ENCODE measurements around the gene MATCAP1.

MATCAP1 gene

DNA sequence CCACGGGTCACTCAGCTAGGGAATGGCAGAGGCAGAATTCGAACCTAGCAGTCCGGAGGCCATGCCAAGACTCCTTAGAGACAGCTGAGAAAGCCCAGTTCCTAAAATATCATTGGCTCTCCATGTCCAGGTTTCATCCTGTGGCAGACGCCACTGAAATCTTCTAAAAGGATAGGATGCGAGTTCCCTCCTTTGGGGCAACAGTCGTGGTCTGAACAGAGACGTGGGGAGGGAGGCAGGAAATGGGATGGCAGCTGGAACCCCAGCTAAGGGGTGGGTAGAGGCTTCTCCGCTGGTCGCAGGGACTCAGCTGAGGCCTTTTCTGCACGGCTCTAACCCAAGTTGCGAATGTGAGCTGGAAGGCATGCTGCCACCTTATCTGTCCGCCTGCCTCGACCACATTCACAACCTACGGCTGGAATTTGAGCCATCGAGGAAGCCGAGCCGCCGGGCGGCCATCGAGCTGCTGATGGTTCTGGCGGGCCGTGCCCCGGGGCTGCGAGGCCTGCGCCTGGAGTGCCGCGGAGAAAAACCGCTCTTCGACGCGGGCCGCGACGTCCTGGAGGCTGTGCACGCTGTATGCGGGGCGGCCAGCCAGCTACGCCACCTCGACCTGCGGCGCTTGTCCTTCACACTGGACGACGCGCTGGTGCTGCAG, 21.1 kb downstream of the MATCAP1 start:
- no peak for DNase-seq
- intact Hi-C loops (cut with DNase I) = no loop called here

- intact Hi-C loops (cut with DNase I) = no loop called here
- peak in 1 of 10 donors; percentile 58 for DNase-seq
Measured at GRCh38 chr16:67161595-67162058, 22.1 kb downstream of the MATCAP1 start.

GRCh38 chr16:67158637-67159600, 24.8 kb downstream of the MATCAP1 start:
- intact Hi-C loops (cut with DNase I) = loop anchor here (5.0 kb wide), 2 partner anchors 47 to 142 kb away; no protein-coding TSS in a partner anchor
- DNase-seq = peak in 1 of 10 donors; percentile 82

DNA sequence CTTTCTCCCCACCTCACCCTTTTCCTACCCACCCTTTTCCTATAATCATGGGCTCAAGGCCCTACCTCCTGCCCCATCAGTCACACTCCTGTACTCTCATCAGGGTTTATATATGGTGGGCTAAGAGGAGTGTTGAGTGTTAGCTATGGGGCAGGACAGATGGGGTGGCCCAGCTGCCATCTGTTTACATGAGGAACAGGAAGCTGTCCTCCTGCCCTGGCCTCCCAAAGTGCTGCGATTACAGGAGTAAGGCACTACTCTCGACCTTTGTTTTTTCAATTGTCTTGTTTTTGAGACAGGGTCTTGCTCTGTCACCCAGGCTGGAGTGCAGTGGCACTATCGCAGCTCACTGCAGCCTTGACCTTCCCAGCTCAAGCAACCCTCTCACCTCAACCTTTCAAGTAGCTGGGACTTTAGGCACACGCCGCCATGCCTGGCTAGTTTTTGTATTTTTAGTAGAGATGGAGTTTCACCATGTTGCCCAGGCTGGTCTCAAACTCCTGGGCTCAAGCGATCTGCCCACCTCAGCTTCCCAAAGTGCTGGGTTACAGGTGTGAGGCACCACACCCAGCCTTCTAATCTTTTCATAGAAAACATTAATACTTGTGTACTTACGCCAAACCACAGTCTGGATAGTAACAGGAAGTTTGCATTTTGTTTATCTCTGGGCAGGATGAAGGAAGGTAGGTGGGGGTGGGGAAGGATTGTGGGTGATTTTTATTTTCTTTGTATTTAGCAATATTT, 25.7 kb downstream of the MATCAP1 start:
- peak in 3 of 10 donors; percentile 24 to 63 (median 48) for DNase-seq
- intact Hi-C loops (cut with DNase I) = loop anchor here (5.0 kb wide), 2 partner anchors 46 to 141 kb away; no protein-coding TSS in a partner anchor

- peak in 1 of 10 donors; percentile 4 for DNase-seq
- intact Hi-C loops (cut with DNase I) = loop anchor here (5.0 kb wide), 2 partner anchors 45 to 140 kb away; no protein-coding TSS in a partner anchor
Measured at GRCh38 chr16:67157106-67157748, 26.5 kb downstream of the MATCAP1 start.

DNA sequence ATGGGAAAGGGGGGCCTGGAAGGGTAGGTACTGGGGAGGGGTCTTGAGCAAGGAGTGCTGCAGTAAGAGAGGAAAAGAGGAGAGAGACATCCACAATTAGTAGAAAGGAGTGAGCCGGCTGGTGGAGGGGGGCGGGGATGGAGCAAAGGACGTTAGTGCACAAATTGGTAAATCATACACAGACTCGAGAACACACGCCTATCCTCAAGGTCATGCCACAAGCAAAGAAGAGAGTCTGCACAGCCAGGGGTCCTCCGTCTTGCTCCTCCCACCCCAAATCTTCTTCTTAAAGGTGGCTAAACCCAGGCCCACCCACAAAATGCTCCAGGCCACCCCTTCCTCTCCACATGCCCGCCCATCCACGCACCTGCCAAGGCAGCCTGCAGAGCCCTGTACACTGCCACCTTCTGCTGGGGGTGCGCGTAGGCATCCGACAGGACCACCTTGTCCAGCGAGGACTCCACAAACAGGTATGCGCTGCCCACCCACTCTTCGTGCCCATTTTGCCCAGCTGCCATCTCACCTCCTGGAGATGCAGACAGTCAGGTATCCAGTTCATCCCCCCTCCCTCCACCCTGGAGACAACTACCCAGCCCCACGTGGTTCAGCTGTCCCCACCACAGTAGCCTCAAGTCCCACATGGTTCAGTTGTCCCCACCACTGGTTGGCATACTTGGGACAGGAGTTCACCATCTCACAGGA, 27.5 kb downstream of the MATCAP1 start:
- DNase-seq = peak in 3 of 10 donors; percentile 54 to 83 (median 60)
- intact Hi-C loops (cut with DNase I) = loop anchor here (5.0 kb wide), 2 partner anchors 44 to 139 kb away; no protein-coding TSS in a partner anchor

DNA sequence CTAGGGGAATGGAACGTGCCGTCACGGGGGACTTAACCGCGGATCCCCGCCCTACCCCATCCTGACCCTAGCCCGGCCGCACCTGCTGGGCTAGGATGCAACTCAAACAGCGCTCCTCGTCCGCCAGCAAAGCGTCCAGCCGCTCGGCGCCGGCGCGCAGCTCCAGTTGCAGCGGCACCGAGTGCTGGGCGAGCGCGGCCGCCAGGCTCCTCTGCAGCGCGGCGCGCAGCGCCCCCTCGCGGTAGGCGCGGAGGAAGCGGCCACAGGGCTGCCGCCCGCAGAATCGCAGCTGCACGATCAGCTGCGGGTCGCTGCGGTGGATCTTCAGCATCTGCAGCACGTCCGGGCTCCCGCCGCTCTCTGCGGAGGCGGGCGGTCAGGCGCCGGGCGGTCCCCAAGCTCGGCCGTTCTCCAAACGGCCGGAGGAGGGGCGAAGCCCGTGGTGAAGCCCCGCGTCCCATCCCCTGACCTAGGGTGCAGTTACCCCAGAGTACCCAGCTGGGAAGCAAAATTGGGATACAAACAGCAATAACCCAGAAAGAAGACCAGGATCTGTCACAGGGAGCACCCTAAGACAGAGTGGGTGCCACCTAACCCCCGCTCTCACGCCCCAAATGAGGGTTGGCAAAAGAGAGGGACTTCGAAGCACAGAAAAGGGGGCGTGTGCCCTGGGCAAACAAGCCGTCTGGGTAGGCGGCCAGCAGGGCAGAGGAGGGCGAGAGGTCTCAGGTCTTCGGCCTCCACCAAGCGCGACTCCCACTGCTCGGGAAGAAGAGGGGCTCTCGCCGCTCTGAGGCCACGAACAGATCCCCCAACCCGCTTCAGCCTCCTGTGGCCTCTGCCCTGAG, 28.2 kb downstream of the MATCAP1 start:
- intact Hi-C loops (cut with DNase I) = loop anchor here (1.0 to 5.0 kb wide), 4 partner anchors 43 to 201 kb away; no protein-coding TSS in a partner anchor
- peak; percentile 69 to 97 (median 81) for DNase-seq

DNA sequence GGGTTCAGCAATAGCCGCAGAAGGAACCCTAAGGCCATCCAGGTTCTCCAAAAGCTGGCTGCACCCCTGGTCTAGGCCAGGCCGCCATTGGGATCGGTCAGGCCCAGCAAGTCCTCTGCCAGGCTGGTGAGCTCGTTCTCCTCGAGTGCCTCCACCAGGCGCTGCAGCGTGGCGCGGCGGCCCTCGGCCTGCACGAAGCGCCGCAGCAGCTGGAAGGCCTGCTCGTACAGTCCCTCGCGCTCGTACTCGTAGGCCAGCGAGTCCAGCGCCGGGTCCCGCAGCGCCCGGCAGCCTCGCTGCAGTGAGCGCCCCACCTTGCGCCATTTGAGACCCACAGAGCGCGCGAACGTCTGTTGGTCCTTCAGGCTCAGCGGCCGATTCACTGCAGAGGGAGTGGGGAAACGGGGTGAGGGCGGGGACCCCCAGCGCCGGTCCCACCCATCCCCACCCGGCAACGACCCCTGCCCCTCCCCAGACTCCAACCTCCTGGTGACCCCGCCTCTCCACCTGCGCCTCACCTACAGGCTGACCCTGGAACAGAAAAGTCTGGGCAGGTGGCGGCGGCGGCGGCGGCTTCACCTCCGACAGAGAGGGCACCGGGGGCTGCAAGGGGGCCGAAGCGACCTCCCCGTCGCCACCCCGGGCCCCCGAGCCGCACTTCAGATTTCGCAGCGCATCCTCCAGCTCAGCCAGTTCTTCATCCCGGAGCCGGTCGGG, 29.0 kb downstream of the MATCAP1 start:
- DNase-seq = peak in 3 of 10 donors; percentile 60 to 84 (median 64)
- intact Hi-C loops (cut with DNase I) = loop anchor here (1.0 to 5.0 kb wide), 4 partner anchors 42 to 200 kb away; no protein-coding TSS in a partner anchor

DNA sequence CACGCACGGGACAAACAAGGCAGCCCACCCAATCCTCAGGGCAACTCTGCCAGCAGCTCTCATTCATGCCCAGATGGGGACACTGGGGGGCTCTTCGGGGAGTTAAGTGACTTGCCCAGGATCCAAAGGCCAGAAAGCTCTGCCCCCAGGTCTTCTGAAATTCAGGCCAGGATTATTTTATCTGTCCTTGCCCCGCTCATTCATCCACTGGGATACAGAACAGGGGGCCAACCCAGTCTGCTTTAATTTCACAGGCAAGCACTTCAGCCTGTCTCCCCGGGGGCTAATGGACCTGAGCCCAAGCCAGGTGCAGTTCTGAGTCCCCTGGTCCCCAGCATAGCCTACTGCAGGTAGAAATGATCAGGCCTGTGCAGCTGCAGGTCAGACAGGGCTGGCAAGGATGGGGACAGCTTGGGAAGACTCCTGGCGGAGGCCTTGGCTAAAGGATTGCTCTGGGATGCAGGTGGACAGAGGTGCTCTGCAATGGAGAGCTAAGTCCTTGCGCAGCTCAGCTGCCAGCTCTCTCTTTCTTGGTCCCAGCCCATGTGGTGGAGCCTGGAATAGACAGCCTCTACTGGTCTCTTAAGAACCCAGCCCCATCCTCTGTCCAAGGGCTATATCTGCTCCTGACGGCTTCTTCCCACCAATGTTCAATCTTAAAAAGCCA, 32.2 kb downstream of the MATCAP1 start:
- DNase-seq = peak in 2 of 10 donors; percentile 37 to 38
- intact Hi-C loops (cut with DNase I) = no loop called here

GRCh38 chr16:67150833-67151396, 32.8 kb downstream of the MATCAP1 start, which contains the start of gene B3GNT9:
B3GNT9 (minus strand) TSS chr16:67150998; CDS start chr16:67150485, 513 bp downstream.
- intact Hi-C loops (cut with DNase I) = no loop called here
- DNase-seq = peak in 9 of 10 donors; percentile 58 to 94 (median 72)

DNA sequence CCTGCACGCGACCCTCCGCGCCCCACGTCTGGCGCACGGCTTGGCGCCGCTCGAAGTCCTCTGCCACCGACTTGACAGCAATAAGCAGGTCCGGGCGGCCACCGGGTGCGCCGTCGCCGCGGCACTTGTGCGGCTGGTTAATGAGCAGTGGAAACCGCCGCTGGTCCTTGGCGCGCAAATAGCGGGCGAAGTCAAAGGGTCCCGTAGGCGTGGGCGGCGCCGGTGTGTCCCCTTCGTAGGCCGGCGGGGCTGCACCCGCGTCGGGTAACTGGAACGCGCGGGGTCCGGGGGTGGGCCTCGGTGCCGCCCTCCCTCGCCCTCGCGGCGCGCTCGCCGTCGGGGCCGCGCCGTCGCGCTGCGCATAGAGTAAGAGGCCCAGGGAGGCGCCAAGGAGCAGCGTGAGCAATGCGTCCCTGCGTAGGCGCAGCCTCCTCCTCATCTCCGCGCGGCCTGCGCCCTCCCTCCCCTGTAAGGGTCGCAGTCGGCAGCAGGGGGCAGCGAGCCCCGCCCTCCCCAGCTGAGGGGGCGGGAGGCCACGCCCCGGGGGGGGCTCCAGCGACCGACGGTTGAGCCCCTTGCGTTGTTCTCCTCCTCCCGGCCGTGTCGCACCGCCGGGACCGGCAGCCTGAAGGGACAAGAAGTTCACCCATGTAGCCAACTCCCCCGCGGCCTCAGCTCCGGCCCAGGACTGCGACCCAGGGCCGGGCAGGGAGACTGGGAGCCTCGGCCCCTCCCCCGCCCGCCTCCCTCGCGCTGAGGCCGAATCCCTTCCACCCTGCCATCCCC, 33.5 kb downstream of the MATCAP1 start:
- intact Hi-C loops (cut with DNase I) = no loop called here
- DNase-seq = peak in 3 of 10 donors; percentile 73 to 86 (median 81)

GRCh38 chr16:67149276-67150046, 34.3 kb downstream of the MATCAP1 start:
- peak in 3 of 10 donors; percentile 70 to 83 (median 80) for DNase-seq
- intact Hi-C loops (cut with DNase I) = no loop called here

- intact Hi-C loops (cut with DNase I) = no loop called here
- DNase-seq = peak in 3 of 10 donors; percentile 57 to 73 (median 67)
Measured at GRCh38 chr16:67148656-67149275, 35.0 kb downstream of the MATCAP1 start.

DNA sequence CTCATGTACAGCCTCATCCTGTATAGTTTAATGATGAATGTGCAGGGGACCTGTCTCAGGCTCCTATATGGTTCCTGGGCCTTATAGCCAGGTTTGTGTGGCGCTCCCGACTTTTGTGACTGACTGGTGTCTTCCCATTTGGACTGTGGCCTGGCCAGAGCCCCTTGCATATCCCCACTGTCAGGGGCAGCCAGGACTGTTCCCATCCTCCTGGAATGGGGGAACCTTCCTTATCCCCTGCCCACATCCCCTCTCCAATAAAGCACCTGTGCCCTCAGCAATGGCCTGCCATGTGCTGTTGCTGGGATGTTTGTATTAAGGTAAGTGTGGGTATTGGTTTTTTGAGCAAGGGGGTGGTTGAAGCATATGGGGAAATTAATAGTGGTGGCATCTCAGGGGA, 35.5 kb downstream of the MATCAP1 start:
- DNase-seq = peak in 3 of 10 donors; percentile 32 to 55 (median 36)
- intact Hi-C loops (cut with DNase I) = no loop called here

Measured in posterior cingulate gyrus (tissue), 11 donors.